A549 (cell line): Measurements from ENCODE around the gene FAH. TPM values are rescaled to one million over a fixed set of nuclear protein-coding genes. Genes with fewer than 3 reads are reported as not detected.

ENCODE experiments used
- ATAC-seq, 2 experiments: fragments of 200-7000 bp in 1 of 2; fragments of >200 bp in 1 of 2; cut with Nextera tagmentation in 1 of 2; cut with Tn5 transposase in 1 of 2; 3 replicates each; pipeline versions ENCODE4 v1.8.0 to v1.9.1; 2018 to 2020; ENCODE audit warnings: mild to moderate bottlenecking in 1 of 2, moderate library complexity in 1 of 2
- CTCF ChIA-PET: fragments of 300-600 bp; sonication (Branson Sonifier 250); formaldehyde crosslinking; extraction: SDS; loops from one replicate; lab custom pipeline; 2021; ENCODE audit warnings: antibody characterized with exemption, inconsistent platforms; lab: Yijun Ruan, JAX
- POLR2A ChIA-PET: fragments of 350-600 bp; formaldehyde crosslinking; extraction: SDS; loops from one replicate; lab custom pipeline; 2021; ENCODE audit warnings: antibody characterized with exemption, inconsistent platforms; lab: Yijun Ruan, JAX
- DNase-seq, 2 experiments: peaks; one replicate each; pipeline versions ENCODE4 v3.0.0 to v3.0.0-alpha.2; 2011 to 2016; ENCODE audit warnings: low read depth in 1 of 2, low spot score in 1 of 2
- FAIRE-seq: peaks from 2 replicates; lab custom pipeline; 2011; peaks lifted over from hg19 to GRCh38; lab: Jason Lieb, UNC
- H3K27ac ChIP-seq, 2 experiments: fragments of >200 bp; sonication (Bioruptor Twin); formaldehyde crosslinking; 3 replicates each; pipeline ENCODE4 v1.5.1; 2016 to 2017
- H3K4me1 ChIP-seq: fragments of >200 bp; sonication (Bioruptor Twin); formaldehyde crosslinking; 3 replicates; pipeline ENCODE4 v1.6.1; 2016
- H3K4me2 ChIP-seq: fragments of >200 bp; sonication (Bioruptor Twin); formaldehyde crosslinking; 3 replicates; pipeline ENCODE4 v1.6.1; 2016
- H3K4me3 ChIP-seq: fragments of >200 bp; sonication (Bioruptor Twin); formaldehyde crosslinking; 3 replicates; pipeline ENCODE4 v1.5.1; 2016
- H3K9me3 ChIP-seq: fragments of >200 bp; sonication (Bioruptor Twin); formaldehyde crosslinking; 3 replicates; pipeline ENCODE4 v1.6.1; 2016
- CBX8 ChIP-seq: fragments of 200-600 bp; sonication (generic); IDR thresholded peaks from 2 replicates; pipeline ENCODE4 v1.6.1; 2016
- CHD4 ChIP-seq: fragments of 200-600 bp; sonication (generic); IDR thresholded peaks from 2 replicates; pipeline ENCODE4 v1.6.1; 2016; ENCODE audit warnings: antibody characterized with exemption, mild to moderate bottlenecking, borderline replicate concordance
- E2F6 ChIP-seq: IDR thresholded peaks from 2 replicates; pipeline ENCODE4 v1.6.1; 2012; ENCODE audit warnings: low read depth, borderline replicate concordance
- ELK1 ChIP-seq: fragments of 150-350 bp; IDR thresholded peaks from 2 replicates; pipeline ENCODE4 v1.6.1; 2014; ENCODE audit warnings: low read depth, mild to moderate bottlenecking, low read length
- FOSB ChIP-seq: fragments of 250-450 bp; sonication (Bioruptor Pico); IDR thresholded peaks from 2 replicates; pipeline ENCODE4 v1.5.0; 2020; ENCODE audit warnings: mild to moderate bottlenecking, moderate library complexity
- GATA3 ChIP-seq: IDR thresholded peaks from 2 replicates; pipeline ENCODE4 v1.6.1; 2012; ENCODE audit warnings: borderline replicate concordance
- HDAC2 ChIP-seq: fragments of 200-600 bp; sonication (generic); IDR thresholded peaks from 2 replicates; pipeline ENCODE4 v1.6.1; 2016
- HES2 ChIP-seq: fragments of >200 bp; sonication (Bioruptor Twin); formaldehyde crosslinking; IDR thresholded peaks from 2 replicates; pipeline ENCODE4 v1.6.1; 2016
- HEYL ChIP-seq: fragments of 250-450 bp; sonication (Bioruptor Pico); IDR thresholded peaks from 2 replicates; pipeline ENCODE4 v1.8.0; 2021; ENCODE audit warnings: mild to moderate bottlenecking, moderate library complexity
- HMGXB4 ChIP-seq: fragments of 250-450 bp; sonication (Bioruptor Pico); IDR thresholded peaks from 2 replicates; pipeline ENCODE4 v1.5.0; 2021; ENCODE audit warnings: mild to moderate bottlenecking, moderate library complexity, borderline replicate concordance
- HOXB13 ChIP-seq: fragments of 250-450 bp; sonication (Bioruptor Pico); IDR thresholded peaks from 2 replicates; pipeline ENCODE4 v1.5.0; 2020; ENCODE audit warnings: low read depth, mild to moderate bottlenecking, moderate library complexity
- JUNB ChIP-seq: fragments of >200 bp; sonication (Bioruptor Twin); formaldehyde crosslinking; IDR thresholded peaks from 2 replicates; pipeline ENCODE4 v1.6.1; 2016
- KDM5A ChIP-seq: fragments of 200-600 bp; sonication (generic); IDR thresholded peaks from 2 replicates; pipeline ENCODE4 v1.6.1; 2016; ENCODE audit warnings: antibody characterized with exemption, mild to moderate bottlenecking
- MAFK ChIP-seq: fragments of 450-650 bp; IDR thresholded peaks from 2 replicates; pipeline ENCODE4 v1.6.1; 2014; ENCODE audit not compliant: partially characterized antibody
- MAX ChIP-seq: IDR thresholded peaks from 2 replicates; pipeline ENCODE4 v1.6.1; 2012
- NFE2L2 ChIP-seq: fragments of 150-350 bp; conservative IDR thresholded peaks from 2 replicates; pipeline ENCODE4 v1.6.1; 2014; ENCODE audit warnings: low read length
- PHF8 ChIP-seq: fragments of 200-600 bp; sonication (generic); IDR thresholded peaks from 2 replicates; pipeline ENCODE4 v1.6.1; 2016; ENCODE audit warnings: low read depth, mild to moderate bottlenecking, antibody characterized with exemption, moderate library complexity, borderline replicate concordance
- POLR2AphosphoS2 ChIP-seq: conservative IDR thresholded peaks from 2 replicates; pipeline ENCODE4 v1.6.1; 2012; ENCODE audit warnings: low read length, improper control_type of control experiment, inconsistent platforms
- RAD21 ChIP-seq, 2 experiments: fragments of >200 bp in 1 of 2; sonication (Bioruptor Twin) in 1 of 2; formaldehyde crosslinking in 1 of 2; IDR thresholded peaks in 1 of 2; conservative IDR thresholded peaks in 1 of 2; 2 replicates in 1 of 2; 3 replicates in 1 of 2; pipeline ENCODE4 v1.6.1; 2012 to 2018; ENCODE audit warnings: inconsistent platforms in 1 of 2
- RCOR1 ChIP-seq: fragments of 150-350 bp; IDR thresholded peaks from 2 replicates; pipeline ENCODE4 v1.6.1; 2014; ENCODE audit warnings: antibody characterized with exemption, low read length, low read depth
- RFX5 ChIP-seq: fragments of 450-650 bp; IDR thresholded peaks from 2 replicates; pipeline ENCODE4 v1.7.1; 2014; ENCODE audit warnings: antibody characterized with exemption, mild to moderate bottlenecking, moderate library complexity
- USF2 ChIP-seq: fragments of 450-650 bp; IDR thresholded peaks from 2 replicates; pipeline ENCODE4 v1.6.1; 2014; ENCODE audit warnings: antibody characterized with exemption
- ZC3H11A ChIP-seq: fragments of 450-650 bp; IDR thresholded peaks from 2 replicates; pipeline ENCODE4 v1.6.1; 2014; ENCODE audit warnings: antibody characterized with exemption, mild to moderate bottlenecking
- ZNF302 ChIP-seq: fragments of 250-450 bp; sonication (Bioruptor Pico); IDR thresholded peaks from 2 replicates; pipeline ENCODE4 v1.9.0; 2021; ENCODE audit warnings: inconsistent platforms, mild to moderate bottlenecking, moderate library complexity
- WGBS: methylation state at CpG from one replicate; pipeline ENCODE4 v1.1.6; 2017; ENCODE audit errors: missing lambda C conversion rate; 5-methylcytosine and 5-hydroxymethylcytosine counted together
- polyA plus RNA-seq, 4 experiments: library from polyadenylated mRNA; depleted of rRNA in 3 of 4; stranded (reverse); fragments of >200 nt; fragmentation: RNase III in 1 of 4; extraction: RNeasy Plus Mini Kit Qiagen cat#74134 plus additional on column Dnase treatment in 1 of 4; gene quantifications; 2 replicates in 3 of 4; 3 replicates in 1 of 4; pipeline ENCODE4 v1.2.3, GENCODE V29; 2011 to 2017

Gene FAH
- polyA plus RNA-seq, 2 of the 4 experiments (the other 2 are of a cell fraction), result 27.3 to 31.9 TPM

GRCh38 chr15:80216911-80217310, 64.1 kb downstream of the FAH start:
- no peak overlapping the region for H3K27ac ChIP-seq
- CTCF ChIA-PET, result interaction anchor here (1.2 kb wide), 1 partner anchor 9 kb away, joined by 3 read pairs; no protein-coding TSS in a partner anchor
- TF ChIP-seq E2F6 (no peak), MAX (no peak), NFE2L2 (no peak), KDM5A (no peak), HOXB13 (CRISPR knock-in tag) (no peak), POLR2AphosphoS2 (no peak), RFX5 (no peak), FOSB (CRISPR knock-in tag) (no peak), RAD21 (conservative IDR thresholded peaks at IDR 0.05 in 1 of 2, IDR thresholded peaks at IDR 0.05 in 1 of 2) (no peak), RCOR1 (no peak), GATA3 (no peak), CBX8 (no peak), PHF8 (no peak), USF2 (no peak), HES2 (no peak), HDAC2 (no peak), HEYL (no peak), CHD4 (no peak), MAFK (no peak)
- TF ChIP-seq, all 56 proteins: peak for 0
- DNase-seq (no peak), FAIRE-seq (peak; percentile 79), ATAC-seq (no peak)
- POLR2A ChIA-PET, result no interaction called here
- no peak overlapping the region for H3K4me3 ChIP-seq
- no peaks in the 10 kb centered on the region for H3K4me1 ChIP-seq
- H3K9me3 ChIP-seq, result no peaks in the 10 kb centered on the region; the same call in 2 of the 3 replicates
- WGBS, result 37% methylated on average over 1 of the region's 1 CpG
- H3K4me2 ChIP-seq, result no peak overlapping the region

- 49% methylated on average over 4 of the region's 4 CpGs for WGBS
- no peaks in the 10 kb centered on the region for H3K4me1 ChIP-seq
- H3K27ac ChIP-seq, result no peak overlapping the region
- no peak overlapping the region for H3K4me3 ChIP-seq
- ATAC-seq (no peak), DNase-seq (no peak)
- CTCF ChIA-PET, result interaction anchor here (1.2 kb wide), 1 partner anchor 10 kb away, joined by 3 read pairs; no protein-coding TSS in a partner anchor
- POLR2A ChIA-PET, result no interaction called here
- no peak for TF ChIP-seq ELK1
- peak; percentile 96 for TF ChIP-seq ZC3H11A
- TF ChIP-seq, all 56 proteins: peak for 1
- no peak overlapping the region for H3K4me2 ChIP-seq
- no peak for FAIRE-seq
- H3K9me3 ChIP-seq, result no peaks in the 10 kb centered on the region; the same call in 2 of the 3 replicates
These were observed 64.6 kb downstream of the FAH start for GRCh38 chr15:80217327-80217900.

GRCh38 chr15:80219955-80220354, 67.2 kb downstream of the FAH start:
- WGBS, result 39% methylated on average over 2 of the region's 2 CpGs
- ChIA-PET CTCF (no interaction called here), POLR2A (no interaction called here)
- FAIRE-seq (no peak), DNase-seq (no peak), ATAC-seq (no peak)
- no peak overlapping the region for H3K4me3 ChIP-seq
- TF ChIP-seq ZNF302 (CRISPR knock-in tag) (no peak), POLR2AphosphoS2 (no peak), JUNB (no peak), HMGXB4 (CRISPR knock-in tag) (no peak)
- no peak overlapping the region for H3K27ac ChIP-seq
- H3K4me1 ChIP-seq, result no peaks in the 10 kb centered on the region
- H3K9me3 ChIP-seq, result no peaks in the 10 kb centered on the region
- no peak overlapping the region for H3K4me2 ChIP-seq
